Omental fat pad (tissue), 4 donors: ENCODE results near the gene MEPCE. TPM values are rescaled to one million over a fixed set of nuclear protein-coding genes. Genes with fewer than 3 reads are reported as not detected.

Source experiments
- ATAC-seq: fragments of 150-250 bp; one replicate; pipeline ENCODE4 v1.9.1; 2016; ENCODE audit warnings: mild to moderate bottlenecking, moderate library complexity; ENCODE audit not compliant: low FRiP score
- DNase-seq: peaks from one replicate; pipeline ENCODE4 v3.0.0-alpha.2; 2019; ENCODE audit warnings: low spot score
- CTCF ChIP-seq, 3 donors: fragments of 450-650 bp; IDR thresholded peaks; one replicate each; pipeline ENCODE4 v1.5.1; 2016 to 2017; ENCODE audit warnings: antibody characterized with exemption in 3 of 3, mild to moderate bottlenecking in 3 of 3, moderate library complexity in 2 of 3
- total RNA-seq, 4 donors: library from RNA; depleted of rRNA; stranded (reverse); fragments of >200 nt; gene quantifications; one replicate each; pipeline ENCODE4 v1.1.0, GENCODE V29; 2016

Gene MEPCE
- total RNA-seq, 4 donors from 2014 or later = 23.6 to 49.5 (median 36.6) TPM

- TF ChIP-seq CTCF (IDR thresholded peaks at IDR 0.05) = peak in 2 of 3 donors; percentile 84 to 100
- peak; percentile 65 for ATAC-seq
- DNase-seq = no peak
Observed at GRCh38 chr7:100483090-100483721, 53.6 kb downstream of the MEPCE start.

Other genes starting within 250 kb of the MEPCE start
- gene PVRIG, start 209.9 kb upstream of the MEPCE start, total RNA-seq = 1 to 10 TPM in 2 of 4 donors, under 1 TPM in 1, not detected in 1; 0.74 to 2.2 (median 1.1) TPM
- not detected for gene SPDYE3, start 122.1 kb upstream of the MEPCE start, total RNA-seq
- 10 to 100 TPM; 25.0 to 83.5 (median 36.9) TPM for gene PILRB, start 71.7 kb upstream of the MEPCE start, total RNA-seq
- 10 to 100 TPM in 2 of 4 donors, 1 to 10 TPM in 2; 8.6 to 36.9 (median 13.4) TPM for gene PILRA, start 56.3 kb upstream of the MEPCE start, total RNA-seq
- gene ZCWPW1, start 1.1 kb upstream of the MEPCE start, total RNA-seq = 1 to 10 TPM; 2.8 to 5.8 (median 3.6) TPM
- gene PPP1R35, start 6.7 kb downstream of the MEPCE start, total RNA-seq = 10 to 100 TPM in 3 of 4 donors, 1 to 10 TPM in 1; 6.1 to 22.2 (median 17.7) TPM
- 1 to 10 TPM in 1 of 4 donors, under 1 TPM in 1, not detected in 2; 0.84 to 1.3 TPM for gene SPACDR, start 34.4 kb downstream of the MEPCE start, total RNA-seq
- 10 to 100 TPM; 15.6 to 36.4 (median 21.4) TPM for gene TSC22D4, start 49.4 kb downstream of the MEPCE start, total RNA-seq
- gene NYAP1, start 54.1 kb downstream of the MEPCE start, total RNA-seq = 1 to 10 TPM in 3 of 4 donors, under 1 TPM in 1; 0.63 to 3.6 (median 2.1) TPM
- gene AGFG2, start 109.4 kb downstream of the MEPCE start, total RNA-seq = 10 to 100 TPM; 10.6 to 45.0 (median 21.3) TPM
- 1 to 10 TPM in 3 of 4 donors, not detected in 1; 1.1 to 4.7 (median 1.7) TPM for gene SAP25, start 144.1 kb downstream of the MEPCE start, total RNA-seq
- gene LRCH4, start 156.3 kb downstream of the MEPCE start, total RNA-seq = 100 to 1,000 TPM in 1 of 4 donors, 10 to 100 TPM in 3; 51.8 to 108 (median 55.7) TPM
- under 1 TPM in 1 of 4 donors, not detected in 3; 0.36 TPM for gene FBXO24, start 156.5 kb downstream of the MEPCE start, total RNA-seq
- gene PCOLCE, start 172.5 kb downstream of the MEPCE start, total RNA-seq = 10 to 100 TPM; 20.6 to 87.2 (median 40.5) TPM
- 1 to 10 TPM; 5.4 to 8.9 (median 7.2) TPM for gene MOSPD3, start 182.7 kb downstream of the MEPCE start, total RNA-seq
- gene TFR2, start 211.7 kb downstream of the MEPCE start, total RNA-seq = under 1 TPM in 1 of 4 donors, not detected in 3; 0.60 TPM
- gene ACTL6B, start 226.6 kb downstream of the MEPCE start, total RNA-seq = not detected
- gene GNB2, start 243.9 kb downstream of the MEPCE start, total RNA-seq = 100 to 1,000 TPM; 145 to 245 (median 203) TPM